Activated CD8-positive, alpha-beta memory T cell treated with anti-CD3 and anti-CD28 coated beads for 24 hours (primary cell): ENCODE measurements around the gene POLR2J.
"Not testable (repeated sequence)": the region's sequence is repeated elsewhere in the genome, so short reads cannot be mapped to it uniquely, and the experiment has no call there.

Experiments
- DNase-seq: peaks from one replicate; pipeline ENCODE4 v3.0.0-alpha.2; 2020

The POLR2J gene

GRCh38 chr7:102464577-102465280 is 14.0 kb downstream of the POLR2J start, which contains the start of the genes ALKBH4 and LRWD1:
ALKBH4 (minus strand) TSS chr7:102464863; CDS start chr7:102464836, 27 bp downstream.
LRWD1 (plus strand) TSS chr7:102464984; CDS start chr7:102465081, 97 bp downstream.
- peak; percentile 99 for DNase-seq

- no peak for DNase-seq
Observed at GRCh38 chr7:102463841-102464576, 14.7 kb downstream of the POLR2J start.

- DNase-seq, result no peak
Observed at GRCh38 chr7:102460467-102460866, 18.3 kb downstream of the POLR2J start.

- DNase-seq, result no peak
Observed at GRCh38 chr7:102459221-102459844, 19.4 kb downstream of the POLR2J start.

GRCh38 chr7:102457352-102457924 is 21.3 kb downstream of the POLR2J start:
- DNase-seq, result no peak

GRCh38 chr7:102456327-102456726 is 22.4 kb downstream of the POLR2J start:
- DNase-seq, result no peak

GRCh38 chr7:102455596-102455995 is 23.1 kb downstream of the POLR2J start:
- DNase-seq, result no peak

GRCh38 chr7:102454932-102455331 is 23.8 kb downstream of the POLR2J start:
- DNase-seq, result not testable (repeated sequence)

- no peak for DNase-seq
Observed at GRCh38 chr7:102454468-102454867, 24.3 kb downstream of the POLR2J start.

- no peak for DNase-seq
Observed at GRCh38 chr7:102453319-102453718, 25.4 kb downstream of the POLR2J start.

GRCh38 chr7:102452451-102452850 is 26.3 kb downstream of the POLR2J start:
- DNase-seq, result no peak

GRCh38 chr7:102451371-102452054 is 27.2 kb downstream of the POLR2J start:
- no peak for DNase-seq

- peak; percentile 73 for DNase-seq
Observed at GRCh38 chr7:102450242-102450641, 28.5 kb downstream of the POLR2J start.

GRCh38 chr7:102449136-102449535 is 29.6 kb downstream of the POLR2J start:
- DNase-seq, result no peak

GRCh38 chr7:102447311-102447710 is 31.4 kb downstream of the POLR2J start:
- DNase-seq, result no peak

GRCh38 chr7:102446387-102447156 is 32.1 kb downstream of the POLR2J start:
- no peak for DNase-seq

GRCh38 chr7:102445674-102446071 is 33.0 kb downstream of the POLR2J start:
- no peak for DNase-seq

GRCh38 chr7:102444961-102445673 is 33.6 kb downstream of the POLR2J start:
- DNase-seq, result no peak

GRCh38 chr7:102439963-102440795 is 38.5 kb downstream of the POLR2J start:
- no peak for DNase-seq

GRCh38 chr7:102436118-102436517 is 42.6 kb downstream of the POLR2J start:
- no peak for DNase-seq
